ENCODE results near the gene FBXL15.
A peak's percentile ranks its signal among the peaks of the same experiment; 100 is the strongest.

The FBXL15 gene

DNA sequence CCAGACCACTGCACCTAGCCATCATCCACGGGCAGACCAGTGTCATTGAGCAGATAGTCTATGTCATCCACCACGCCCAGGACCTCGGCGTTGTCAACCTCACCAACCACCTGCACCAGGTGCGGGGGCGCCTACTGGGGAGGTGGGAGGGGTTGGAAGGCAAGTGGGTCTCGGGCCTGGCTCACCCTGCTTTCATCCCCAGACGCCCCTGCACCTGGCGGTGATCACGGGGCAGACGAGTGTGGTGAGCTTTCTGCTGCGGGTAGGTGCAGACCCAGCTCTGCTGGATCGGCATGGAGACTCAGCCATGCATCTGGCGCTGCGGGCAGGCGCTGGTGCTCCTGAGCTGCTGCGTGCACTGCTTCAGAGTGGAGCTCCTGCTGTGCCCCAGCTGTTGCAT is 20.6 kb upstream of the FBXL15 start:
- peaks cover 22% of the 10 kb centered on the region for H3K36me3 ChIP-seq (ENCODE audit: insufficient read depth, low read depth, low read length)
- H3K4me1 ChIP-seq (ENCODE audit: insufficient read depth, low read length): peaks cover 6% of the 10 kb centered on the region
- no peaks in the 10 kb centered on the region for H3K9me3 ChIP-seq (ENCODE audit: insufficient read depth, low read depth, low read length)
- peak overlapping the region; percentile 68; the same call in 1 of the 2 replicates for H3K4me3 ChIP-seq (ENCODE audit: low read length)
- H3K27ac ChIP-seq (ENCODE audit: low read length): no peak overlapping the region
- H3K27me3 ChIP-seq (ENCODE audit: insufficient read depth, low read length): peaks cover 11% of the 10 kb centered on the region
- H3K9ac ChIP-seq (ENCODE audit: low read depth, low read length): no peak overlapping the region

DNA sequence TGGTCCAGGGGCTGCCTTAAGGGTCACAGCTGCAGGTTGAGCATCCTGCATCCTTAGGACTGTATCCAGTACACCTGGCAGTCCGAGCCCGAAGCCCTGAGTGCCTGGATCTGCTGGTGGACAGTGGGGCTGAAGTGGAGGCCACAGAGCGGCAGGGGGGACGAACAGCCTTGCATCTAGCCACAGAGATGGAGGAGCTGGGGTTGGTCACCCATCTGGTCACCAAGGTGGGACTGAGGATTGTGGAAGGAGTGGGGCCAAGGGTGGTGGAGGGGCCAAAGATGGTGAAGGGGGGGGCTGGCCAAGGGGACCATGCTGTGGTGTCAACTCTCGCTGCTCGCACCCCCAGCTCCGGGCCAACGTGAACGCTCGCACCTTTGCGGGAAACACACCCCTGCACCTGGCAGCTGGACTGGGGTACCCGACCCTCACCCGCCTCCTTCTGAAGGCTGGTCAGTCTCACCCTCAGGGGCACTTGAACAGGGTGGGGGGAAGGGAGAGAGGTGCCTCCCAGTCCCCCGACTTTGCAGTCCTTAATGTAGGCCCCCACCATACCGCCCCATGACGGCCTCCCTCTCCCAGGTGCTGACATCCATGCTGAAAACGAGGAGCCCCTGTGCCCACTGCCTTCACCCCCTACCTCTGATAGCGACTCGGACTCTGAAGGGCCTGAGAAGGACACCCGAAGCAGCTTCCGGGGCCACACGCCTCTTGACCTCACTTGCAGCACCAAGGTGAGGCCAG is 19.9 kb upstream of the FBXL15 start:
- H3K27me3 ChIP-seq (ENCODE audit: insufficient read depth, low read length): peaks cover 9% of the 10 kb centered on the region
- no peak overlapping the region for H3K27ac ChIP-seq (ENCODE audit: low read length)

GRCh38 chr10:102401342-102401654 is 19.3 kb upstream of the FBXL15 start:
- no peak overlapping the region for H3K4me3 ChIP-seq (ENCODE audit: low read length)
- H3K9ac ChIP-seq (ENCODE audit: low read depth, low read length): no peak overlapping the region
- H3K27me3 ChIP-seq (ENCODE audit: insufficient read depth, low read length): peaks cover 14% of the 10 kb centered on the region
- no peaks in the 10 kb centered on the region for H3K9me3 ChIP-seq (ENCODE audit: insufficient read depth, low read depth, low read length)
- peaks cover 22% of the 10 kb centered on the region for H3K36me3 ChIP-seq (ENCODE audit: insufficient read depth, low read depth, low read length)
- H3K4me1 ChIP-seq (ENCODE audit: insufficient read depth, low read length): peaks cover 2% of the 10 kb centered on the region
- H3K27ac ChIP-seq (ENCODE audit: low read length): no peak overlapping the region

More for the DNA sequence above, 19.9 kb upstream of the FBXL15 start:
- peaks cover 22% of the 10 kb centered on the region for H3K36me3 ChIP-seq (ENCODE audit: insufficient read depth, low read depth, low read length)
- H3K9me3 ChIP-seq (ENCODE audit: insufficient read depth, low read depth, low read length): no peaks in the 10 kb centered on the region
- peaks cover 6% of the 10 kb centered on the region for H3K4me1 ChIP-seq (ENCODE audit: insufficient read depth, low read length)
- H3K4me3 ChIP-seq (ENCODE audit: low read length): no peak overlapping the region
- H3K9ac ChIP-seq (ENCODE audit: low read depth, low read length): no peak overlapping the region

GRCh38 chr10:102401735-102402511 is 18.7 kb upstream of the FBXL15 start:
- peaks cover 18% of the 10 kb centered on the region for H3K27me3 ChIP-seq (ENCODE audit: insufficient read depth, low read length)
- H3K27ac ChIP-seq (ENCODE audit: low read length): no peak overlapping the region
- no peak overlapping the region for H3K9ac ChIP-seq (ENCODE audit: low read depth, low read length)
- peaks cover 22% of the 10 kb centered on the region for H3K36me3 ChIP-seq (ENCODE audit: insufficient read depth, low read depth, low read length)
- H3K4me1 ChIP-seq (ENCODE audit: insufficient read depth, low read length): no peaks in the 10 kb centered on the region
- H3K9me3 ChIP-seq (ENCODE audit: insufficient read depth, low read depth, low read length): no peaks in the 10 kb centered on the region
- no peak overlapping the region for H3K4me3 ChIP-seq (ENCODE audit: low read length)

DNA sequence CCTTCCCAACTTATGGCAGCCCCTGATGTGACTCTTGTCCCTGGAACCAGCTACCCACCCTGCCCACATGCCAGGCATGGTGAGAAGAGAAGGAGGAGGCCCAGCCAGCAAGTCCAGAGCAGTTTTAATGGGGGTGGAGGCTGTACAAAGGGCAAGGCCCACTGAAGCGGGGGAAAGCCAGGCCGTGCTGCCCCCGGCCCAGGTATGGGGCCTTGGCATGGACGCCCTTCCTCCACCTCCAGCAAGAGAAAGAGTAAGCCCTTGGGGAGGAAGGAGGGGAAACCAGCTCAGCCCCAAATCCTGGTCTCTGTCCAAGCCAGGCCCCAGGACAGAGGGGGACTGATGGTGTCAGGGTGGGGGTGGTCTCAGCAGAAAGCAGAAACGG is 18.1 kb upstream of the FBXL15 start:
- peaks cover 24% of the 10 kb centered on the region for H3K27me3 ChIP-seq (ENCODE audit: insufficient read depth, low read length)
- no peak overlapping the region for H3K4me3 ChIP-seq (ENCODE audit: low read length)
- H3K9ac ChIP-seq (ENCODE audit: low read depth, low read length): no peak overlapping the region
- no peak overlapping the region for H3K27ac ChIP-seq (ENCODE audit: low read length)
- peaks cover 20% of the 10 kb centered on the region for H3K36me3 ChIP-seq (ENCODE audit: insufficient read depth, low read depth, low read length)
- no peaks in the 10 kb centered on the region for H3K4me1 ChIP-seq (ENCODE audit: insufficient read depth, low read length)
- no peaks in the 10 kb centered on the region for H3K9me3 ChIP-seq (ENCODE audit: insufficient read depth, low read depth, low read length)

DNA sequence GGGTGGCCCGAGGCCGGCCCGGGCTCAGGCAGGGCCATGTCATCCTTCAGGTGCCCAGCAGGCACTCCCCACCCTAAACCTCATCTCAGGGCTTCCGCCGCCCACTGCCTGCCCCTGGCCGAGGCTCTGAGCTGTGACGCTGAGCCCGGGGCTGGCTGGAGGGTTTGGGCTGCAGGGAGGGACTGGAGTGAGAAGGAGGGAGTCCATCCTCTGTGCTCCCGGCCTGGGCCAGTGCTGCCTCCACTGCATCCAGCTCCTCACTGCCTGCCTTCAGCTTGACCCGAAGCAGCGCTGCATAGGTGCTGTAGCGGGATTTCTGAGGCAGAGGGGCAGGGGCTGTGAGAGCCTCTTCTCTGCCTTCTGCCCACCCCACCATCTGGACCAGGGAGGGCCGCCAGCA is 17.5 kb upstream of the FBXL15 start:
- Histone ChIP-seq H3K4me3 (ENCODE audit: low read length) (no peak overlapping the region), H3K27me3 (ENCODE audit: insufficient read depth, low read length) (peaks cover 30% of the 10 kb centered on the region), H3K9ac (ENCODE audit: low read depth, low read length) (no peak overlapping the region), H3K36me3 (ENCODE audit: insufficient read depth, low read depth, low read length) (peaks cover 14% of the 10 kb centered on the region), H3K4me1 (ENCODE audit: insufficient read depth, low read length) (no peaks in the 10 kb centered on the region), H3K9me3 (ENCODE audit: insufficient read depth, low read depth, low read length) (no peaks in the 10 kb centered on the region), H3K27ac (ENCODE audit: low read length) (no peak overlapping the region)

DNA sequence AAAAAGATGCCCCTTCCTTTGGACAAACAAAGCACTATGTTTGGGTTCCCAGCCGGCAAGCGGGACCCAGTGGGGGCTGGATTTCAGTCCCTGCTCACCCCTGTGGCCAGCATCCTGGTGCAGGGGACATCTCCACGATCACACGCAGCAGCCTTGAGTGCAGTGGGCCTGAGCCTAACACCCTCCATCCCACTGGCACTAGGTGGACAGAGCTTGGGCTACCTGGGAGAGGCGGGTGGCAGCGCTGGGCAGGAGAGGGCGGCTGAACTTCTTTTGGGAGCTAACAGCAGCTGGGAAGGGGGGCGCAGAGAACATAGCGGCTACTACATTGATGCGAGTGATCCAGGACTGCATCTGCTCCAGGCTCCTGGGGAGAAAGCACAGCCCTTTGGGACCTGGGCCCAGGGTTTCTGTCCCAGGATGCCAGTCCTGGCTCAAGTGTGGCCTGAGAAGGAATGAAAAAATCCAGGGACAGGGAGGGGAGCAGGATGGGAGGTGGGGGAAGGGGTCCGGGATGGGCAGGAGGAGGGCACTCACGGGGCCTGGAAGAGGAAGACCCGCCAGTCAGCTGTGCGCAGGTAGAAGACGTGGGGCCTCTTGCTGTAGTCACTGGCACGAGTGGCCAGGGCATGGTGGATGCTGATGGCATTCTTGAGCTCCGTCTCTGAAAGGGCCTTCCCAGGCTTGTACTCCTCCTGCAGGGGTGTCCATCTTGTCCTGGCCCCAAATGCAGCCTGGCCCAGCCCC is 16.1 kb upstream of the FBXL15 start:
- Histone ChIP-seq H3K27me3 (ENCODE audit: insufficient read depth, low read length) (peaks cover 43% of the 10 kb centered on the region), H3K9ac (ENCODE audit: low read depth, low read length) (no peak overlapping the region), H3K27ac (ENCODE audit: low read length) (no peak overlapping the region), H3K4me1 (ENCODE audit: insufficient read depth, low read length) (no peaks in the 10 kb centered on the region; the same call in 1 of the 2 replicates), H3K9me3 (ENCODE audit: insufficient read depth, low read depth, low read length) (no peaks in the 10 kb centered on the region), H3K4me3 (ENCODE audit: low read length) (no peak overlapping the region), H3K36me3 (ENCODE audit: insufficient read depth, low read depth, low read length) (peaks cover 11% of the 10 kb centered on the region)

- Histone ChIP-seq H3K27me3 (ENCODE audit: insufficient read depth, low read length) (peaks cover 43% of the 10 kb centered on the region), H3K27ac (ENCODE audit: low read length) (no peak overlapping the region), H3K9ac (ENCODE audit: low read depth, low read length) (no peak overlapping the region), H3K9me3 (ENCODE audit: insufficient read depth, low read depth, low read length) (no peaks in the 10 kb centered on the region), H3K4me3 (ENCODE audit: low read length) (no peak overlapping the region), H3K4me1 (ENCODE audit: insufficient read depth, low read length) (no peaks in the 10 kb centered on the region; the same call in 1 of the 2 replicates), H3K36me3 (ENCODE audit: insufficient read depth, low read depth, low read length) (peaks cover 11% of the 10 kb centered on the region)
Observed at GRCh38 chr10:102405108-102405571, 15.5 kb upstream of the FBXL15 start.

DNA sequence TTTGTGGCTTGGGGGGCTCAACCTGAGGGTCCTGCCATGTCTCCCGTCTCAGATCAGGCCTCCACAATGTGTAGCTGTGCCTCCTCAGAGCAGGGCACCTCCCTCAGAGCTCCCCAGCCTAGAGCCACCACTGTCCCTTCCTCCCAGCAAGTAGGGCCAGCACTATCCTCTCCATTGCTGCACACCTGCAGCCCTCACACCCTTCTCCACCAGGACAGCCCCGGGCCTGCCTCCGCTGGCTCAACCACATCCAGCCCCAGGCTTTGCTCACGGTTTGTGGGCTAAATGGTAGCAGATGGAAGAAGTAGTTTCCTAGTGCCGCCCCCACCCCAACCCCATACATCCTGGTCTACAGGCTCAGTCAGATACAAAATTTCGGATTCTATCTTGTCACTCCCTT is 15.0 kb upstream of the FBXL15 start:
- H3K9me3 ChIP-seq (ENCODE audit: insufficient read depth, low read depth, low read length): no peaks in the 10 kb centered on the region
- H3K4me1 ChIP-seq (ENCODE audit: insufficient read depth, low read length): no peaks in the 10 kb centered on the region; the same call in 1 of the 2 replicates
- peaks cover 11% of the 10 kb centered on the region for H3K36me3 ChIP-seq (ENCODE audit: insufficient read depth, low read depth, low read length)
- H3K27me3 ChIP-seq (ENCODE audit: insufficient read depth, low read length): peaks cover 46% of the 10 kb centered on the region
- no peak overlapping the region for H3K9ac ChIP-seq (ENCODE audit: low read depth, low read length)
- no peak overlapping the region for H3K4me3 ChIP-seq (ENCODE audit: low read length)
- no peak overlapping the region for H3K27ac ChIP-seq (ENCODE audit: low read length)

DNA sequence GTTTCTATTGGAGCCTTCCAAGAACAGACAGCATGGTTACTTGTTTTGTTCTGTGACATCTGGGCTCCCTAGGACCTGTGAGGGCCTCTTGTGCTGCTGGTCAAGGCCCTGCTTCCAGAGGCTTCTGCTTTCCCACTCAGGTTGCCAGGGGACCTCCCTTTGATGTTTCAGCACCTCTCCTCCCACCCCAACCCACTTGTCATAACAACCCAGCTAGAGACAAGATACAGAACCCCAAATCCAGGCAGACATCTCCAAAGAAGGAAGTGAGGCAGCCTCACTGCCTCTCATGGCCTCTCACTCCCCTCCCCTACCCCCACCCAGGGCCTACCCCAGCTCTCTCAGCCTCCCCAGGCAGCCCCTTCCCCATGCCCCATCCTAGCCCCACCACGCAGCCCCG is 13.8 kb upstream of the FBXL15 start:
- Histone ChIP-seq H3K36me3 (ENCODE audit: insufficient read depth, low read depth, low read length) (peaks cover under 1% of the 10 kb centered on the region; the same call in 1 of the 2 replicates), H3K9me3 (ENCODE audit: insufficient read depth, low read depth, low read length) (no peaks in the 10 kb centered on the region), H3K4me1 (ENCODE audit: insufficient read depth, low read length) (no peaks in the 10 kb centered on the region; the same call in 1 of the 2 replicates), H3K9ac (ENCODE audit: low read depth, low read length) (no peak overlapping the region), H3K27me3 (ENCODE audit: insufficient read depth, low read length) (peaks cover 58% of the 10 kb centered on the region), H3K4me3 (ENCODE audit: low read length) (no peak overlapping the region), H3K27ac (ENCODE audit: low read length) (no peak overlapping the region)

DNA sequence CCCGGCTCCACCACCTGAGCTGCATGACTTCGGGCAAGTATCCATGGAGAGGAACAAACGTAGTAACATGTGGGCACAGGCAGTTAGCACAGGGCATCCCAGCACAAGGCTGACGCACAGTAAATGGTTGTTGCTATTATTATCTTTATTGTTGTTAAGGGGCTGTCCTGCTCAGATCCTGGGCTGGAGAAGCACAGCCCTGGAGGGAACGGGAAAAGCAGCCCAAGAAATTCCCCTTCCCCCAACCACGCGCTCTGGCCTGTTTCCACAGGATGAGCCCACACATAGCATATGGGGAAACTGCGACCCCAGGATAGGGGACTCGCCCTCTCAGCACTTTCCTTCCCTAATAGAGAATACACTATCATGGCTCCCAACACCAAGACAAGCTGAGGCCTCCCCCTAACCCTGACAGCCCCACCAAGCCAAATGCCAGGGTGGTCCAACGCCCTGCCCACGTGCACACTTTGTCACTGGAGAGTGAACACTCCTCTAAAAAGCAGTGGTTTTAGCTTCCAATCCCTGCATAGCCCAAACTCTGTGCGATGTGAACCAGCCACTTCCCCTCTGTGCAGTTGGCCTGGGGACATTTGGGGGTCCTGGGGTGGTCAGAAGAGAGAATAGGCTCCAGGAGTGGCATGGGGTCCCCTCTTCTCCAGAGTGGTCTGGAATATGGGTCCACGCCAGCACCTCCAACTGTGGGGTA is 13.1 kb upstream of the FBXL15 start:
- Histone ChIP-seq H3K27me3 (ENCODE audit: insufficient read depth, low read length) (peaks cover 66% of the 10 kb centered on the region), H3K9ac (ENCODE audit: low read depth, low read length) (no peak overlapping the region), H3K27ac (ENCODE audit: low read length) (no peak overlapping the region), H3K4me3 (ENCODE audit: low read length) (no peak overlapping the region), H3K36me3 (ENCODE audit: insufficient read depth, low read depth, low read length) (no peaks in the 10 kb centered on the region), H3K4me1 (ENCODE audit: insufficient read depth, low read length) (no peaks in the 10 kb centered on the region; the same call in 1 of the 2 replicates), H3K9me3 (ENCODE audit: insufficient read depth, low read depth, low read length) (no peaks in the 10 kb centered on the region)

All from iPS-20b (cell line).